ENCODE results near the gene NFATC2IP. TPM values are rescaled to one million over a fixed set of nuclear protein-coding genes. Genes with fewer than 3 reads are reported as not detected.

The NFATC2IP gene
- total and polyA plus RNA-seq, 9 of the 15 experiments (the other 6 are each of a cell fraction or from before 2014, with no cell fraction given): 15.6 to 106 (median 46.9) TPM

DNA sequence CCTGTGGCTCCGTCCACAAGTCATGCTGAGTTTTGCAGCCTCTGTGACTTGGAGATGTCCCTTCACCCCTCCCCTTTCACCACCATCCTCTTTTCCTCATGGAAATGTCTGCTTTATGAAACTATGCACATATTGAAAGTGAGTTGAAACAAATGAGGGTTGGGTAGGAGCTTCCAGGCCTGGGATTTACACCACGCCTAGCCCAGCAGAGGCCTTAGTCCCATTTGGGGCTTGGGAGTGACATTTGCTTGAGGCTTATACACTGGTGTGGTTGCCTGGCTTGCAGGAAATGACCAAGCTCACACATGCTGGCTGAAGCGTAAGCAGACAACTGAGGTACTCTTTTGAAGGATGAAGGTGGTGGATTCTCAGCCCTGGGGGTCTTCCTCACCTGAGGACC is 13.3 kb downstream of the NFATC2IP start:
- H3K27ac ChIP-seq (ENCODE audit: extremely low read depth, low read depth, low read length): no peak overlapping the region
- H4K20me1 ChIP-seq (replicated peaks; ENCODE audit: control insufficient read depth, insufficient read depth, low read length): 0 out of 2 replicates have a peak, but pooled peaks cover 2% of the 10 kb centered on the region
- ATAC-seq (no peak), FAIRE-seq (no peak), DNase-seq (ENCODE audit: extremely low read depth in 1 of 4, low spot score in 3 of 4) (no peak)
- in situ Hi-C loops (cut with MboI) (loop anchor here (25.0 kb wide), 1 partner anchor 302 kb away; no protein-coding TSS in a partner anchor), intact Hi-C loops (cut with micrococcal nuclease) (no loop called here)
- BruUV-seq (replicated peaks): no TSS peak
- TF ChIP-seq CSDE1 (IDR thresholded peaks at IDR 0.05) (no peak), TCF3 (CRISPR knock-in tag; IDR thresholded peaks at IDR 0.05) (no peak), HEY1 (CRISPR knock-in tag; IDR thresholded peaks at IDR 0.05; ENCODE audit: borderline replicate concordance) (no peak), NCOA4 (IDR thresholded peaks at IDR 0.05; ENCODE audit: partially characterized antibody) (no peak), ZNF707 (CRISPR knock-in tag; conservative IDR thresholded peaks at IDR 0.05) (no peak), ILK (tag; IDR thresholded peaks at IDR 0.05; ENCODE audit: borderline replicate concordance, low read depth) (no peak)
- TF ChIP-seq, protein P1, sequence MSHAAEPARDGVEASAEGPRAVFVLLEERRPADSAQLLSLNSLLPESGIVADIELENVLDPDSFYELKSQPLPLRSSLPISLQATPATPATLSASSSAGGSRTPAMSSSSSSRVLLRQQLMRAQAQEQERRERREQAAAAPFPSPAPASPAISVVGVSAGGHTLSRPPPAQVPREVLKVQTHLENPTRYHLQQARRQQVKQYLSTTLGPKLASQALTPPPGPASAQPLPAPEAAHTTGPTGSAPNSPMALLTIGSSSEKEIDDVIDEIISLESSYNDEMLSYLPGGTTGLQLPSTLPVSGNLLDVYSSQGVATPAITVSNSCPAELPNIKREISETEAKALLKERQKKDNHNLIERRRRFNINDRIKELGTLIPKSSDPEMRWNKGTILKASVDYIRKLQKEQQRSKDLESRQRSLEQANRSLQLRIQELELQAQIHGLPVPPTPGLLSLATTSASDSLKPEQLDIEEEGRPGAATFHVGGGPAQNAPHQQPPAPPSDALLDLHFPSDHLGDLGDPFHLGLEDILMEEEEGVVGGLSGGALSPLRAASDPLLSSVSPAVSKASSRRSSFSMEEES (CRISPR knock-in tag; IDR thresholded peaks at IDR 0.05): no peak
- TF ChIP-seq, protein P2, sequence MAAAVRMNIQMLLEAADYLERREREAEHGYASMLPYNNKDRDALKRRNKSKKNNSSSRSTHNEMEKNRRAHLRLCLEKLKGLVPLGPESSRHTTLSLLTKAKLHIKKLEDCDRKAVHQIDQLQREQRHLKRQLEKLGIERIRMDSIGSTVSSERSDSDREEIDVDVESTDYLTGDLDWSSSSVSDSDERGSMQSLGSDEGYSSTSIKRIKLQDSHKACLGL (CRISPR knock-in tag; IDR thresholded peaks at IDR 0.05; ENCODE audit: borderline replicate concordance, poor library complexity, severe bottlenecking): no peak
- H3K27me3 ChIP-seq (ENCODE audit: control insufficient read depth in 2 of 2, insufficient read depth in 2 of 2, low read length in 2 of 2): no peaks in the 10 kb centered on the region
- H3K9me1 ChIP-seq (ENCODE audit: control insufficient read depth, insufficient read depth, low read length): no peaks in the 10 kb centered on the region
- no peak overlapping the region for H2AFZ ChIP-seq (ENCODE audit: low read depth, low read length)
- H3K9ac ChIP-seq (ENCODE audit: insufficient read depth in 1 of 2, low read depth in 2 of 2, low read length in 2 of 2): no peak overlapping the region
- H3K4me1 ChIP-seq (replicated peaks in 1 of 2; ENCODE audit: control insufficient read depth in 2 of 2, insufficient read depth in 2 of 2, low read length in 2 of 2): no peaks in the 10 kb centered on the region
- H3K9me3 ChIP-seq (replicated peaks; ENCODE audit: control insufficient read depth, insufficient read depth, low read depth, low read length): no peaks in the 10 kb centered on the region
- H3K4me2 ChIP-seq (ENCODE audit: insufficient read depth, low read length): no peak overlapping the region
- ChIA-PET POLR2A (interaction anchor here (0.7 to 0.8 kb wide), 2 partner anchors 10 to 14 kb away, joined by 3 to 4 read pairs; no protein-coding TSS in a partner anchor), CTCF (ENCODE audit: low intra/inter-chr PET ratio) (no interaction called here)
- H3K79me2 ChIP-seq (ENCODE audit: control insufficient read depth, insufficient read depth, low read length): no peaks in the 10 kb centered on the region
- H3K36me3 ChIP-seq (ENCODE audit: control insufficient read depth, insufficient read depth, low read length): peaks cover 56% of the 10 kb centered on the region
- 94% methylated on average over 3 of the region's 3 CpGs for WGBS (ENCODE audit: insufficient coverage, low coverage, missing lambda C conversion rate)
- H3K4me3 ChIP-seq: no peak overlapping the region

Measured in K562 (cell line).